HEK293 (cell line): ENCODE measurements around the gene TPM3.

ENCODE experiments used
- GLIS1 ChIP-seq: fragments of 450-650 bp; formaldehyde crosslinking; IDR thresholded peaks from 2 replicates; pipeline ENCODE4 v1.5.1; 2016; ENCODE audit warnings: missing biosample characterization, missing genetic modification characterization
- ZNF549 ChIP-seq: fragments of 450-650 bp; IDR thresholded peaks from 2 replicates; pipeline ENCODE4 v1.5.1; 2018; ENCODE audit warnings: missing biosample characterization, missing genetic modification characterization, mild to moderate bottlenecking, inconsistent platforms, moderate library complexity
- TF ChIP-seq, protein P1 (sequence below): fragments of 450-650 bp; formaldehyde crosslinking; IDR thresholded peaks from 2 replicates; pipeline ENCODE4 v1.5.1; 2016; ENCODE audit warnings: missing biosample characterization, missing genetic modification characterization
- TF ChIP-seq, protein P2 (sequence below): fragments of 450-650 bp; IDR thresholded peaks from 2 replicates; pipeline ENCODE4 v1.5.1; 2018; ENCODE audit warnings: missing biosample characterization, missing genetic modification characterization

DNA sequence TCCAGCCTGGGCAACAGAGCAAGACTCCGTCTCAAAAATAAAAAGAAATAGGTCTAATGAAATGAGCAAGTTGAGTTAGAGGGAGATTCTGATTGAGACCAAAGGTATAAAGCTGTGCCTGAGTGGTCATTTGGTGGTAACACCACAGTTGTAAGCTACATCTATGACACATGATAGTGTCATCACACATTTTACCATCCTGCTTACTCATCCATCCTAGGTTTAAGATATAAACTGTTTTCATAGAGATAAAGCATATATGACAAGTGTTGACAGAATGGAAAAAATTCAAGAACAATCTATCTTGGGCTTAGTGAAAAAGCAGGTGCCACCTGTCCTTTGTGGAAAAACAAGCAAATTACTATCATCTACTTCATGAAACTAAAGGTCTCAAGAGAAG lies 21.4 kb upstream of the TPM3 start:
- TF ChIP-seq, protein P1, sequence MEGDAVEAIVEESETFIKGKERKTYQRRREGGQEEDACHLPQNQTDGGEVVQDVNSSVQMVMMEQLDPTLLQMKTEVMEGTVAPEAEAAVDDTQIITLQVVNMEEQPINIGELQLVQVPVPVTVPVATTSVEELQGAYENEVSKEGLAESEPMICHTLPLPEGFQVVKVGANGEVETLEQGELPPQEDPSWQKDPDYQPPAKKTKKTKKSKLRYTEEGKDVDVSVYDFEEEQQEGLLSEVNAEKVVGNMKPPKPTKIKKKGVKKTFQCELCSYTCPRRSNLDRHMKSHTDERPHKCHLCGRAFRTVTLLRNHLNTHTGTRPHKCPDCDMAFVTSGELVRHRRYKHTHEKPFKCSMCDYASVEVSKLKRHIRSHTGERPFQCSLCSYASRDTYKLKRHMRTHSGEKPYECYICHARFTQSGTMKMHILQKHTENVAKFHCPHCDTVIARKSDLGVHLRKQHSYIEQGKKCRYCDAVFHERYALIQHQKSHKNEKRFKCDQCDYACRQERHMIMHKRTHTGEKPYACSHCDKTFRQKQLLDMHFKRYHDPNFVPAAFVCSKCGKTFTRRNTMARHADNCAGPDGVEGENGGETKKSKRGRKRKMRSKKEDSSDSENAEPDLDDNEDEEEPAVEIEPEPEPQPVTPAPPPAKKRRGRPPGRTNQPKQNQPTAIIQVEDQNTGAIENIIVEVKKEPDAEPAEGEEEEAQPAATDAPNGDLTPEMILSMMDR (tag by site-specific recombination): no peak
- TF ChIP-seq, protein P2, sequence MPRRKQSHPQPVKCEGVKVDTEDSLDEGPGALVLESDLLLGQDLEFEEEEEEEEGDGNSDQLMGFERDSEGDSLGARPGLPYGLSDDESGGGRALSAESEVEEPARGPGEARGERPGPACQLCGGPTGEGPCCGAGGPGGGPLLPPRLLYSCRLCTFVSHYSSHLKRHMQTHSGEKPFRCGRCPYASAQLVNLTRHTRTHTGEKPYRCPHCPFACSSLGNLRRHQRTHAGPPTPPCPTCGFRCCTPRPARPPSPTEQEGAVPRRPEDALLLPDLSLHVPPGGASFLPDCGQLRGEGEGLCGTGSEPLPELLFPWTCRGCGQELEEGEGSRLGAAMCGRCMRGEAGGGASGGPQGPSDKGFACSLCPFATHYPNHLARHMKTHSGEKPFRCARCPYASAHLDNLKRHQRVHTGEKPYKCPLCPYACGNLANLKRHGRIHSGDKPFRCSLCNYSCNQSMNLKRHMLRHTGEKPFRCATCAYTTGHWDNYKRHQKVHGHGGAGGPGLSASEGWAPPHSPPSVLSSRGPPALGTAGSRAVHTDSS (tag by site-specific recombination): no peak
- no peak for TF ChIP-seq GLIS1 (tag by site-specific recombination)
- TF ChIP-seq ZNF549 (tag by site-specific recombination): no peak
